IPS-11a (cell line): Measurements from ENCODE around the gene PCYT2.

Experiments used
- H3K4me3 ChIP-seq: one replicate; pipeline ENCODE4 v1.5.1; 2013; ENCODE audit warnings: low read depth, low read length, control low read depth

PCYT2 gene

DNA sequence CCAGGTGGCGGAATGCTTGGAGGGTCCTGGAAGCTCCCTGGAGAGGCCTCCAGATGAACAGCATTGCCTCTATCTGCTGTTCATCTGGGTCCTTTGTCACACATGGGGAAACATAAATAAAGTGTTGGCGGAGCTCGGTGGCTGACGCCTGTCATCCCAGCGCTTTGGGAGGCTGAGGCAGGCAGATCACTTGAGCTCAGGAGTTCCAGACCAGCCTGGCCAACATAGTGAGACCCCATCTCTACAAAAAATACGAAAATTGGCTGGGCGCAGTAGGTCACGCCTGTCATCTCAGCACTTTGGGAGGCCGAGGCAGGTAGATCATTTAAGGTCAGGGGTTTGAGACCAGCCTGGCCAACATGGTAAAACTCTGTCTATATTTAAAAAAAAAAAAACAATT is 33.7 kb upstream of the PCYT2 start:
- H3K4me3 ChIP-seq = no peak overlapping the region

- H3K4me3 ChIP-seq = no peak overlapping the region
These were observed 31.0 kb upstream of the PCYT2 start for GRCh38 chr17:81942167-81942553.

DNA sequence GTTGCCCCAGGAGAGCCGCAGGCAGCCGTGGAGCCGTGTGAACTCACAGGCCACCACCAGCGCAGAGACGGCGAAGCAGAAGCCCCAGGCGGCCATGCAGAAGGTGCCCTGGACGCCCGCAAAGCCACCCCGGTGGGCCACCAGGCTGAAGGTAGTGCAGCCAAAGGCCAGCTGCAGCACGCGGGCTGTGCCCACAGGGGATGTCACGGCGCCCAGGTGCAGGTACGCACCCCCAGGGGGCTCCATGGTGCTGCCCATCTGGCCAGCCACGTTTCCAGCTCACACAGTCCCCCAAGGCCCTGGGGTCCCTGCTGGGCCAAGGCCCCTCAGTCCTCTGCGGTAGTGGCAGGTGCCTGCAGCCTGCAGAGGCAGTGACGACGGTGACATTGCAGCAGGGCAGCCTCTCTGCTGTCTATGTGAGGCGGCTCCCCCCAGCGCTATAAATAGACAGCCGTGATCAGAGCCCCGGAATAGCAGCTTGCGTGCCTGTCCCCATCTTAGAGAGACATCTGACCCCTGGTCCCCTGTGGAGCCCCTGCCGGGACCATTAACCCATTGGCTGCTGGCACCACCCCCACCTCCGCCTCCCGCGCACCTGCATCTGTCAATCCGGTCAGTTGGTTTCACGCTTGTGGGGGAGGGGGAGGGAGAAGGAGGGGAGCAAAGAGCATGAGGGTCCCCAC is 30.4 kb upstream of the PCYT2 start:
- H3K4me3 ChIP-seq = no peak overlapping the region

- H3K4me3 ChIP-seq = no peak overlapping the region
These were observed 29.6 kb upstream of the PCYT2 start for GRCh38 chr17:81940538-81941483.

GRCh38 chr17:81939881-81940385 is 28.7 kb upstream of the PCYT2 start:
- no peak overlapping the region for H3K4me3 ChIP-seq

GRCh38 chr17:81939218-81939617 is 28.0 kb upstream of the PCYT2 start:
- no peak overlapping the region for H3K4me3 ChIP-seq

- peak overlapping the region; percentile 13 for H3K4me3 ChIP-seq
These were observed 24.5 kb upstream of the PCYT2 start for GRCh38 chr17:81935709-81936084.

GRCh38 chr17:81934850-81935708 is 23.9 kb upstream of the PCYT2 start:
- H3K4me3 ChIP-seq = no peak overlapping the region

DNA sequence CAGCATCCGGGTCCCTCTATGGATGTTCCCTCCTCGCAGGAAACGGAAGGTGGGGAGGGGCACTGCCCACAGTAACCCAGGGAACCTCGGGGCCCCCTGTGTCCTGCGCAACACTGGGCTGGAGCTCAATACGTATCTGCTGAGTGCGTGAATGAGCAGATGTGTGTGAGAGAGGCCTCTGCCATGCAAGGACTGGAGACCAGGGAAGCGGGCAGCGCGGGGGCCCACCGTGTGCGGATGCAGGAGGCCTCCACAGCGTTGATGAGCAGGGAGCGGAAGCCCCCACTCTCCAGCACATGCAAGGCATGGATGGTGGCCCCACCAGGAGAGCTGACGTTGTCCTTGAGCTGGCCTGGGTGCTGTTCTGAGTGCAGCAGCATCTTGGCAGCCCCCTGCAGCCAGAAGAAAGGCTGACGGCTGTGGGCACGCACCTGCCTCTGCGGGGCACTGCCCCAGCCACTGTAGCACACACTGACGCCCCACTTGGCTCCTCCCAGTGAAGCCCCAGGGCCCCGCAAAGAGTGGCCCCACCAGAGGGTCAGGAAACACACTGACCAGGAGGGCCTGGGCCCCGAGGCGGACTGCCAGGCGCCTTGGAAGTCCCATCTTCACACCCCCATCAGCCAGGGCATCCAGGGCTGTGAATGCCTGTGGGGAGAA is 23.0 kb upstream of the PCYT2 start:
- H3K4me3 ChIP-seq = no peak overlapping the region

- H3K4me3 ChIP-seq = no peak overlapping the region
These were observed 22.0 kb upstream of the PCYT2 start for GRCh38 chr17:81933178-81933699.

DNA sequence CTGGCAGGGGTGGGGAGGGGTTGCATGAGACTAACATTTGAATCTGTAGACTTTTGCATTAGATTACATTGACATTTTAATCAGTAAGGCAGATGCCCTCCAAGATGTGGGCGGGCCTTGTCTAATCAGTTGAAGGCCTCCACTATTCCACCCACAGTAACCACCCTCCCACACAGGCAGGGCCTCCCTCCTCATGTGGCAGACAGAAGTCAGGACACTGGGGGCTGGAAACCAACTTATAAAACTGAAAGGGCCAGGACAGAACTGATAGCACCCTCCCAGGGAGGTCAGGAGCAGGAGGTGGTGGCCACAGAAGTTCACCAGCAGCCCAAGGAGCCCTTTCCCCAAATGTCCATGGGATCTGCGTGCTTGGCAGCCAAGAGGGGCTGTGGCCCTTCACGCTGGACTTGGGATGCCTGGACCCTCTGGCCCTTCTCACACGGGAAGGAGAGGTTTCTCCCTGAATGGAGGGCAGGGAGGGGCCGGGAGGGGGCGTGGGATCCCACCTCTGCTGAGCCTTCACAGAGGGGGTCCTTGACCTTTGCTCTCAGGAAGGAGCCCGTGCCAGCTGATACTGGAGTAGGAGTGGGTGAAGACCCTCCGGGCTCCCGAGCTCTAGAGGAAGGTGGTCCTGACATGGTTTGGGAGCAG is 21.3 kb upstream of the PCYT2 start:
- H3K4me3 ChIP-seq = no peak overlapping the region

- no peak overlapping the region for H3K4me3 ChIP-seq
These were observed 20.5 kb upstream of the PCYT2 start for GRCh38 chr17:81931557-81932332.

DNA sequence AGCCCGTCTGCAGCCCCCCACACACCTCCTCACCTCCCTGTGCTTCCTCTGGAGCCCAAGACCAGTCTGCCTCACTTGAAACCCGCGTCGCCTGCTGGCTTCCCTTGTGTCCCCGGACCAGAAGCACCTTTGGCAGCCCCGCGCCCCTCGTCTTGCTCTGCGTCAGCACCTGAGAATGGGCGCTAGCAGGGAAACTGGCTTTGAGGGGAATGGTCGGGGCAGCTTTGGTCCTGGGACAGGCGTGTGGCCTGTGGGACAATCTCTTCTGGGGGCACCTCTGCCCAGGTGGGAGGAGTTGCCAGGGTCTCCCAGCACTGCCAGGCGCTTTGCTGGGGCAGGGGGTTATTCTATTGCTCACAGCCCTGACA is 20.0 kb upstream of the PCYT2 start:
- H3K4me3 ChIP-seq = no peak overlapping the region

DNA sequence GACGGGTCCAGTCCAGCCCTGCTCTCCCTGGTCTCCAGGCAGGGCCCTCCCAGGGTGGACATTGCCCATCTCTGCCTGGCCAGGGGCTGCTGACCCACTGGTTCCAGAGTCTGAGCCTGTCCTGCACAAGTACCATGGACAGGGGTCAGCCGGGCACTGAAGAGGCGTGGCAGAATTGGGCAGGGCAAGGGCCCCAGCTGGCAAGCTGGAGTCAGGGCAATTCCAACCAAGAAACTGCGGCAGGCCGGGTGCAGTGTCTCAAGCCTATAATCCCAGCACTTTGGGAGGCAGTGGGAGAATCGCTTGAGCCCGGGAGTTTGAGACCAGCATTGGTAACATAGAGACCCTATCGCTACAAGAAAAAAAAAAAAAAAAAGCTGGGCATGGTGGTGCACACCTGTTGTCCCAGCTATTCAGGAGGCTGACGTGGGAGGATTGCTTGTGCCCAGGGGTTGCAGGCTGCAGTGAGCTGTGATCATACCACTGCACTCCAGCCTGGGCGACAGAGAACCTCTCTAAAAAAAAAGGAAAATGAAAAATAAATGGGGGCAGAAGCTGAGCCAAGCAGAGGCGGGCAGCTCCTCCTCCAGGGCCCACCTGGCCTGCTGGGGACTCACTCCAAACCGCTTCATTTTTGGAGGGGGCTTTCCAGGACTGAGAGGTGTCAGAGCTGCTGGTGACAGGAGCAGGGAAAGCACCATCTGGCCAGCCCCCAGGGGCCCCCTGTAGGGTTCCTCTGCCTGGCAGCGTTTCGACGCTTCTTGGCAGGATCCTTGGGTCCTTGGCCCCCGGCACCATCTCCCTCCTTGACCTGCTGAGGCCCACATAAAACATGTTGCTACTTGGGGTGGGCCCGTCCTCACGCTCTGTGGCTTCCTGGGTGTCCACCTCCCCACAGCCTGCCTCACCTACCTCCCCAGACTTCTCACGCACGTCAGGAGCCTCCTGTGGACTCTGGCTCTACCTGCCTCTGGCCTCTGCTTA is 19.2 kb upstream of the PCYT2 start:
- H3K4me3 ChIP-seq = no peak overlapping the region

GRCh38 chr17:81929253-81930141 is 18.3 kb upstream of the PCYT2 start:
- no peak overlapping the region for H3K4me3 ChIP-seq

GRCh38 chr17:81928544-81929252 is 17.5 kb upstream of the PCYT2 start:
- H3K4me3 ChIP-seq = peak overlapping the region; percentile 50
